Inferior parietal cortex (tissue), 1 donor: ENCODE measurements around the gene ITPRID2.
"Not testable (repeated sequence)": the region's sequence is repeated elsewhere in the genome, so short reads cannot be mapped to it uniquely, and the experiment has no call there.

Experiments used
- DNase-seq: peaks from one replicate; pipeline ENCODE4 v3.0.0-alpha.2; 2016; ENCODE audit errors: extremely low spot score

ITPRID2 gene

GRCh38 chr2:181959508-181959907 lies 68.0 kb downstream of the ITPRID2 start:
- DNase-seq = no peak

GRCh38 chr2:181961167-181961566 lies 69.6 kb downstream of the ITPRID2 start:
- DNase-seq = not testable (repeated sequence)

GRCh38 chr2:181962142-181962541 lies 70.6 kb downstream of the ITPRID2 start:
- DNase-seq = no peak

- no peak for DNase-seq
Observed at GRCh38 chr2:181970160-181970794, 78.7 kb downstream of the ITPRID2 start.

GRCh38 chr2:181971032-181971431 lies 79.5 kb downstream of the ITPRID2 start:
- no peak for DNase-seq

GRCh38 chr2:181972431-181973170 lies 81.1 kb downstream of the ITPRID2 start:
- DNase-seq = no peak

- no peak for DNase-seq
Observed at GRCh38 chr2:181973171-181973783, 81.7 kb downstream of the ITPRID2 start.

- no peak for DNase-seq
Observed at GRCh38 chr2:181977661-181978350, 86.3 kb downstream of the ITPRID2 start.

- no peak for DNase-seq
Observed at GRCh38 chr2:181978351-181979150, 87.0 kb downstream of the ITPRID2 start.
